Jurkat, Clone E6-1 (cell line): ENCODE measurements around the gene KCNIP4.
A peak's percentile ranks its signal among the peaks of the same experiment; 100 is the strongest.

Source experiments
- DNase-seq: peaks from one replicate; pipeline ENCODE4 v3.0.0-alpha.2; 2011; ENCODE audit warnings: low read depth, low spot score
- H3K4me3 ChIP-seq: 2 replicates; pipeline ENCODE4 v1.5.1; 2011; ENCODE audit warnings: mild to moderate bottlenecking, low read length, control low read depth, moderate library complexity

Gene KCNIP4

GRCh38 chr4:21792736-21793135 is 155.8 kb downstream of the KCNIP4 start:
- DNase-seq: no peak
- no peak overlapping the region for H3K4me3 ChIP-seq

GRCh38 chr4:21790438-21791029 is 158.0 kb downstream of the KCNIP4 start:
- DNase-seq: peak; percentile 37
- no peak overlapping the region for H3K4me3 ChIP-seq

DNA sequence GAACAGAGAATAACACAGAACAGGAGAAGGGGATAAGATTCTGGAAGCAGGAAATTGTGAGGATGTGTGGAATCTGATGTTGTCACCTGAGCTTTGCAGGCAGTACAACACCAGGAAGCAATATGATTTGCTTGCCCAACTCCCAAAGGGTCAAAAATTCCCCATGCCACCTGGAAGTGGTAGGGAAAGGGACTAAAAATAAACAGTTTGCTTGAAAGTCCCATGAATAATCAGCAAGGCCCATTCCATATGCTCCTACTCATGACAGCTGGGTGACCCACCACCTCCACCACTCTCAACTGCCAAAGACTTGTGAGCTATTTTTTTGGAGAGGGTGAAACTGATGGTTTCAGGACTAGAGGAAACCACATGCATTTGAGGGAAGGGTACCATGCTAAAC is 168.4 kb downstream of the KCNIP4 start:
- H3K4me3 ChIP-seq: no peak overlapping the region
- no peak for DNase-seq

DNA sequence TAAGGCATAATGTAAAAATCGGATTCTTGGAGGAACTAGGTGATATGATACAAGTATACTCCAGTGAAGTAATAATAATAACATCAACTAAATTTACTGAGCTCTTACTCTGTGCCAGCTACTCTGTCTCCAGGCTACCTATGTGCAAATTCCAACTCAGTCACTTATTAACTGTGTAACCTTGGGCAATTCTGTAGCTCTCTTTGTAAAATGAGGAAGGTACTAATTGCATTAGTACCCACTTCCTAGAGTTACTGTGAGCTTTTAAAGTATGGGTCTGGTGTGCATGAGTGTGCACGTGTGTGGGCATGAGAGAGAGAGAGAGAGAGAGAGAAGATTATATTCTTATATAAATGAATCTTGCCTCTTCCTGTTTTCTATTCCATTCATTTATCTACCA is 169.9 kb downstream of the KCNIP4 start:
- no peak for DNase-seq
- no peak overlapping the region for H3K4me3 ChIP-seq

- no peak overlapping the region for H3K4me3 ChIP-seq
- no peak for DNase-seq
Measured at GRCh38 chr4:21775703-21776102, 172.9 kb downstream of the KCNIP4 start.

DNA sequence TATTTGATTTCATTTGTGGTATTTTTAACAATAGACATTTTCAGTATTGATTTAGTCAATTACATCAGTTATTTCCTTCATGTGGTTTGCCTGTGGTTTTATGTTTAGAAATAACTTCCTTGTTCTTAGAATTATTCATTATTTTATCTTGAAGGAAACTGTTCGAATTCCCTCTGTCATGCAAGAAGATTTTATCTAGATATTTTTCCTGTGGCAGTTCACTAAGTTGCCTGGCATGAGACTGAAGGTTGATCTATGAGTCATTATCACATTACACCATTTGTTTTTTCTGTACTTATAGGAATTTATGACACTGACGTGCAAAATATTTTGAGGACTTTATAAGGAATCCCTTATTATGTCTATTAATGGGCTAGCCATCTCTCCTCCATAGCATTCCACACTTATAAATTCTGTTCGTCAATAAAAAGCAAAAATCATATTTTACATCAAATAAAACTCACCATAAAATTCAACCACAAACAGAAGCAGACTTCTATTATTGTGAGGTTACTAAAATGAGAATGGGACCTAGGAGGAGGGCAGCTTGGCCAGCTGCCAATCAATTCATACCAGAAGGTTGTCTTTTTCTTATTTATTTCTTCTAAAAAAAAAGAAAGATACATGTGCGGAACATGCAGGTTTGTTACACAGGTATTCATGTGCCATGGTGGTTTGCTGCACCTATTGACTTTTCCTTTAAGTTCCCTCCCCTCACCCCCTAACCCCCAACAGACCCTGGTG is 179.0 kb downstream of the KCNIP4 start:
- no peak overlapping the region for H3K4me3 ChIP-seq
- no peak for DNase-seq

- peak; percentile 47 for DNase-seq
- H3K4me3 ChIP-seq: no peak overlapping the region
Measured at GRCh38 chr4:21768349-21769310, 179.9 kb downstream of the KCNIP4 start.

DNA sequence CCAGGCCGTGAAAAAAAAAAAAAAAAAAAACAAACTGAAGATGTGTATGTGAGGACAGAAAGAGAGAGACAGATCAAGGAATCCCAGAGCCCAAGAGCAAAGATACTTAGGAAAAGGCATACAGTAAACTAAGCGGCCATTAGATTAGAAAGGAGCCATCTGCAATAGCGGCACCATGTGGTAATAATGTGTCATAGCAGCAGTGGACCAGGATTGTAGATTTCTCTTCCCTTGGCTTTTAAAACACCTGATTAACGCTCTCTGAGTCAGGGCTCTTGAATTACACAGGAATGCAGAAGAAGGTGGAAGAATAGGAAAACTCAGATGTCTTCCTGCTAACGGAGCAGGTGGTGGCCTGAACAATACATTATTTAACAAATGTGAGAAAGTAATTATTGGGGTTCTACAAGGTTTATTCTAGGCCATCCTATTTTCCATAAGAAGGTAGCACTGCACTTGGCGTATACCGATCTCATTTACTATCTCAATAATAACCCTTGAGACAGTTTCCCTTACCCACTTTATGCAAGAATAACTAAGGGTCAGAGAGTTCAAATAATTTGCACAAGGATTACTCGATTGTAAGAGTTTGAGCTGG is 182.7 kb downstream of the KCNIP4 start:
- H3K4me3 ChIP-seq: no peak overlapping the region
- DNase-seq: peak; percentile 35

- DNase-seq: no peak
- no peak overlapping the region for H3K4me3 ChIP-seq
Measured at GRCh38 chr4:21763855-21764254, 184.7 kb downstream of the KCNIP4 start.

- no peak for DNase-seq
- H3K4me3 ChIP-seq: no peak overlapping the region
Measured at GRCh38 chr4:21757248-21757647, 191.3 kb downstream of the KCNIP4 start.

GRCh38 chr4:21753084-21753760 is 195.3 kb downstream of the KCNIP4 start:
- H3K4me3 ChIP-seq: no peak overlapping the region
- no peak for DNase-seq

- H3K4me3 ChIP-seq: no peak overlapping the region
- no peak for DNase-seq
Measured at GRCh38 chr4:21752616-21753015, 196.0 kb downstream of the KCNIP4 start.

- DNase-seq: no peak
- no peak overlapping the region for H3K4me3 ChIP-seq
Measured at GRCh38 chr4:21749924-21750323, 198.6 kb downstream of the KCNIP4 start.

GRCh38 chr4:21749412-21749811 is 199.2 kb downstream of the KCNIP4 start:
- DNase-seq: no peak
- no peak overlapping the region for H3K4me3 ChIP-seq

- no peak overlapping the region for H3K4me3 ChIP-seq
- DNase-seq: no peak
Measured at GRCh38 chr4:21744046-21744445, 204.5 kb downstream of the KCNIP4 start.

GRCh38 chr4:21742326-21742725 is 206.2 kb downstream of the KCNIP4 start:
- H3K4me3 ChIP-seq: no peak overlapping the region
- DNase-seq: no peak

- no peak overlapping the region for H3K4me3 ChIP-seq
Measured at GRCh38 chr4:21738821-21739220, 209.8 kb downstream of the KCNIP4 start.

GRCh38 chr4:21735866-21736265 is 212.7 kb downstream of the KCNIP4 start:
- DNase-seq: no peak
- H3K4me3 ChIP-seq: no peak overlapping the region

More at GRCh38 chr4:21738821-21739220, 209.8 kb downstream of the KCNIP4 start:
- DNase-seq: no peak
